Kidney (tissue), 14 donors: ENCODE data around the gene LMNTD1. TPM values are rescaled to one million over a fixed set of nuclear protein-coding genes. Genes with fewer than 3 reads are reported as not detected.

ENCODE experiments used
- DNase-seq, 5 donors: peaks; one replicate each; pipeline ENCODE4 v3.0.0-alpha.2; 2013 to 2020
- FAIRE-seq: peaks from 2 replicates; lab custom pipeline; 2012; peaks lifted over from hg19 to GRCh38; lab: Jason Lieb, UNC
- H3K27ac ChIP-seq, 2 donors: one replicate each; pipeline ENCODE4 v1.7.0; 2013; ENCODE audit warnings: low read depth in 2 of 2, low read length in 2 of 2, inconsistent platforms in 1 of 2
- H3K27me3 ChIP-seq: one replicate; pipeline ENCODE4 v1.7.1; 2013; ENCODE audit warnings: low read length, inconsistent platforms; ENCODE audit not compliant: control insufficient read depth, insufficient read depth
- H3K36me3 ChIP-seq, 3 donors: one replicate each; pipeline versions ENCODE4 v1.7.0 to v1.7.1; 2013; ENCODE audit warnings: low read length in 3 of 3, control low read depth in 1 of 3, inconsistent platforms in 1 of 3; ENCODE audit not compliant: insufficient read depth in 3 of 3, control insufficient read depth in 2 of 3
- H3K4me1 ChIP-seq, 3 donors: one replicate each; pipeline versions ENCODE4 v1.7.0 to v1.7.1; 2013; ENCODE audit warnings: low read length in 3 of 3, inconsistent platforms in 1 of 3, low read depth in 1 of 3; ENCODE audit not compliant: control insufficient read depth in 2 of 3, insufficient read depth in 2 of 3
- H3K4me3 ChIP-seq, 3 donors: one replicate each; pipeline versions ENCODE4 v1.7.0 to v1.8.1; 2013; ENCODE audit warnings: low read length in 3 of 3, control low read depth in 1 of 3, inconsistent platforms in 1 of 3
- H3K9ac ChIP-seq, 3 donors: one replicate each; pipeline versions ENCODE4 v1.7.0 to v1.7.1; 2013; ENCODE audit warnings: low read length in 3 of 3, control low read depth in 1 of 3, inconsistent platforms in 1 of 3
- H3K9me3 ChIP-seq, 3 donors: one replicate each; pipeline versions ENCODE4 v1.7.0 to v1.7.1; 2013; ENCODE audit warnings: low read length in 3 of 3, control low read depth in 1 of 3, inconsistent platforms in 1 of 3; ENCODE audit not compliant: control insufficient read depth in 2 of 3, insufficient read depth in 1 of 3
- CTCF ChIP-seq: IDR thresholded peaks from 3 replicates; pipeline ENCODE4 v1.5.1; 2012; ENCODE audit warnings: mild to moderate bottlenecking, moderate library complexity, borderline replicate concordance; ENCODE audit not compliant: insufficient read depth; ENCODE audit errors: extremely low read depth
- intact Hi-C: fragments of 100-400 bp; cut with DNase I; formaldehyde crosslinking; loops from one replicate; pipeline ENCODE4 v1.11.1; 2022
- polyA plus RNA-seq: library from polyadenylated mRNA; stranded (reverse); fragments of 350-450 nt; fragmentation: Illumina TruSeq; extraction: RNeasy Lipid Tissue Mini Kit (QIAGEN cat#74804); gene quantifications from one replicate; pipeline ENCODE4 v1.2.3, GENCODE V29; 2014; ENCODE audit warnings: low read depth, low replicate concordance; ENCODE audit not compliant: insufficient read depth
- total RNA-seq: library from RNA; stranded (reverse); fragmentation: NEBNext Ultra II Directional; extraction: Animal tissue kit (Norgen Biotek cat#: 25700); gene quantifications from one replicate; pipeline ENCODE4 v1.2.1, GENCODE V29; 2021
- donor health status: control.
- donor health status: control.
- donor health status: control.
- donor health status: control.
- donor health status: control.
- donor health status: DM: yes; HTN: yes; CAD: no.
- donor health status: Normal renal cell carcinoma (clear cell type).

Gene LMNTD1
- total and polyA plus RNA-seq, 2 donors from 2014 or later = not detected

- DNase-seq = no peak
- H3K9me3 ChIP-seq = no peaks in the 10 kb centered on the region
- intact Hi-C loops = no loop called here
- TF ChIP-seq CTCF = no peak
- no peaks in the 10 kb centered on the region for H3K27me3 ChIP-seq
- H3K4me3 ChIP-seq = no peak overlapping the region
- no peak for FAIRE-seq
- H3K9ac ChIP-seq = no peak overlapping the region
- peaks cover 0 to 2% (median 0%) of the 10 kb centered on the region in 3 donors for H3K4me1 ChIP-seq
- H3K27ac ChIP-seq = no peak overlapping the region
- H3K36me3 ChIP-seq = no peaks in the 10 kb centered on the region
Measured at GRCh38 chr12:25434515-25434914, 118.6 kb downstream of the LMNTD1 start.

DNA sequence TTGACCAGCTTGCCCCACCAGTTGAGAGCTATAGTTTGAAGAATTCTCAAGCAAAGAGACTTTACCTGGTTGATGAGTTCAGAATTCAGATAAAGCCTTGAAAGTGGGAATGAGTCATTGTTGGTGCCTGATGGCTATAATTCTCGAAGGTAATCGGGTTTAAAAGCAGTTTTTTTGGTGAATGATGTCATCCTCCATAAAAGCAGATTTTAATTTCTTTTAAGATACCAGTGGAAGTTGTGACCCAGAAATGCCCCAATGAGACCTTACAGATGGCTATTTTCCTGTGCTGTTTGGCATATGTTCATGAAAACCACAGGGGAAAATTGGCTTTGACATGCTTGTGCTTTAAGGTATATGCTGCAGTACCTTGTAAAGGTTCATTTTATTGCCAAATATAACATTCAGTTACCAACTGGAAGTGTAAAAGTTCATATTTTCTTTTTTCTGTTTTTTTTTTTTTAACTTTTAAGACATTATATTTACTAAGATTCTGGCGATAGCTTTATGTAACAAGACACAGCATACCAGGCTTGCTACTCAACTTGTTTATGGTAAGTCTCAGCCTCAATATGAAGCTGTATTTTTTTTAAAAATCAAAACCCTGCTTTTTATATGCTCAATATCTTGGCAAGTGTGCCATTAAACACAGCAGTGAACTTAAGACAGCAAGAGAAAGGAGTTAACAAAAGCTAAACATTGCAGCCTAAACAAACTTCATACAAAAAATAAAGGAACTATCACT is 119.3 kb downstream of the LMNTD1 start:
- Histone ChIP-seq H3K9ac (no peak overlapping the region), H3K27me3 (no peaks in the 10 kb centered on the region), H3K36me3 (no peaks in the 10 kb centered on the region), H3K27ac (no peak overlapping the region), H3K4me3 (no peak overlapping the region), H3K9me3 (no peaks in the 10 kb centered on the region), H3K4me1 (peaks cover 0 to 2% (median 0%) of the 10 kb centered on the region in 3 donors)
- no peak for DNase-seq
- no peak for TF ChIP-seq CTCF
- no peak for FAIRE-seq
- intact Hi-C loops = no loop called here

DNA sequence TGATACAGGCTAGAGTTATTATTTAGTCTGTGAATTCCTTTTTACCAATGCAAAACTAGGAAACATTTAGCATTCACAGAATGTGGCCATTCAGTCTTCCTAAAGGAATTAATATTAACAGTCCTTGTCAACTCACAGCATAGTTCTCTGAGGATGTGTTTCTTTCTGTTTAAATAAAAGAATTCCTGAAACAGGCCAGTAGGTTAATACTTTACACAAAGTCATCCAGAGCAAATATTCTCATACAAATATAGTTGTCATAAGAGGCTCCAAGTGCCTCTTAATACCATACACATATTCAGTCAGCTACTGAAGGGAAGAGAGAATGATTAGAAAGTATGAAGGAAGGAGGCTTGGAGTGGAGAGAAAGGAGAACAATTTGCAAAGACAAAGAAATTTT is 120.1 kb downstream of the LMNTD1 start:
- FAIRE-seq = no peak
- Histone ChIP-seq H3K9ac (no peak overlapping the region), H3K4me1 (peaks cover 0 to 2% (median 0%) of the 10 kb centered on the region in 3 donors), H3K4me3 (no peak overlapping the region), H3K27ac (no peak overlapping the region), H3K27me3 (no peaks in the 10 kb centered on the region), H3K36me3 (no peaks in the 10 kb centered on the region), H3K9me3 (no peaks in the 10 kb centered on the region)
- no peak for DNase-seq
- TF ChIP-seq CTCF = no peak
- intact Hi-C loops = no loop called here
